Cortex of kidney (tissue), 1 donor: Measurements from ENCODE around the gene SH3PXD2A.
"Not testable (repeated sequence)": the region's sequence is repeated elsewhere in the genome, so short reads cannot be mapped to it uniquely, and the experiment has no call there.

ENCODE experiments used
- DNase-seq: peaks from one replicate; lab custom pipeline; 2025; lab: John Stamatoyannopoulos, UW

The SH3PXD2A gene

DNA sequence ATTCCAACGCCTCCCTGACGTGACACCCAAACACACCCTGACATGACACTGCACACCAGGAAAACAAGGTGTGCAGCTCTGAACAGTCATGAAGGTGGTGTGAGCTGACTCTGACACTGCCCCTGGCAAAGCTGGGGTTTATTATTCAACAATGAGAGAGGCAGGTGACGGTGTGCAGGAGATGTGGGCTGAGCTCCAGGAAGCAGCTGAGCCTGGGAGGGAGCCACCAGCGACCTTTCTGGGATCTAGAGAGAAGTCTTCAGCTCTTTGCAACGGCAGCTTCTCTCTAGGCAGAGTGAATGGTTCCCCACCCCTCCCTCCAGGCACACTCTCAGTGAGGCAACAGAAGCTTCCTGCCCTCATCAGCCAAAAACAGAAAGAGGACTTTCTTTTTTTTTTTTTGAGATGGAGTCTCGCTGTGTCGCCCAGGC, 65.6 kb downstream of the SH3PXD2A start:
- DNase-seq: no peak

DNA sequence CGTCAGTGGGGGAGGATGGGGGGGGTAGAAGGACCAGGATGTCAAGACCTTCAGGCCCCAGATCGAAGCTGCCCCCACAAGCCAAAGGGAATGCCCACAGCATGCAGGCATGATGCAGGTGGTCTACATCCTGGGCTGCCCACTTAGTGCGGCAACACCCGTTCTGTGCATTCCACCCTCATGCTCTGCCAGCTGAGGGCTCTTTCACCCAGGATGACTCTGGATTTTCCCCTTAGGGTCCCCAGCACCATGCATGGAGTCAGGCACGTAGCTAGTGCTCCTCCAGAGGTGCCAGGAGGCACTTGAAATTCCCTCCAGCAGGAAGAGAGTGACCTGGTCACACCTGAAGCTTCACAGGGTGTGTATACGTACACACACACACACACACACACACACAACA, 66.2 kb downstream of the SH3PXD2A start:
- no peak for DNase-seq

DNA sequence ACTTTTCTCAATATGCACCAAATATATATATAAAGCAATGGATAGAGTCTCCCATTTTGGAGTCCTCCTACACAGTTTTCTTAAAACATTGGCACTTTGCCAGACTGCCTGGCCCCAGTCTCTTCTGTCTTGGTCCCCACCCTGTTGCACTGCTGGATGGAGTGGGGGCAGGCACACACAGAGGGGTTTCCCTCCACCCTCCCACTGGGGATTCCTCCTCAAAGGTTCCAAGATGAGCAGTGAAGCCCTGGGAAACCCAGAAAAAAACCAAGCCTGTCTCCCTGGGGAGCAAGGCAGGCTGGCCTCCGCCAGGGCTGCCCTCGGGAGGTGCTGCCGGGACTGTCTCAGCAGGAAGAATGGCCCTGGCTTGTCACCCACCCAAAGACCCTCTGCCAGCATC, 68.0 kb downstream of the SH3PXD2A start:
- no peak for DNase-seq

DNA sequence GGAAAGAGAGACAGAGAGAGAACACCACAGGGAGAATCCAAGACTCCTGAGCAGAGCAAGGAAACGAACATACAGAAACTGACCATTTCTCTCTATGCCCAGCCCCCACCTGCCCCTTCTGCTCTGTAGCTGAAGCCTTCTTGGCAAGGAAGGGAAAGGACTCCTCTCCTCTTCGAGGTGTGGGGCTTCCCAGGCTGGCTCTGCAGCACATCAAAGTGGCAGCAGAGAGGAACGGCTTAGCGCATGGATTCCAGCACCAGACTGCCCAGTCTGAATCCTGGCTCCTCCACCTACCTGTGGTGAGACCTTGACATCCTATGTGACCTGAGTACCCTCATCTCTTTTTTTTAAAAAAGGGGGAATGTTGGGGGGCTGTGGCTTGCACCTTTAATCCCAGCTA, 69.4 kb downstream of the SH3PXD2A start:
- no peak for DNase-seq

DNA sequence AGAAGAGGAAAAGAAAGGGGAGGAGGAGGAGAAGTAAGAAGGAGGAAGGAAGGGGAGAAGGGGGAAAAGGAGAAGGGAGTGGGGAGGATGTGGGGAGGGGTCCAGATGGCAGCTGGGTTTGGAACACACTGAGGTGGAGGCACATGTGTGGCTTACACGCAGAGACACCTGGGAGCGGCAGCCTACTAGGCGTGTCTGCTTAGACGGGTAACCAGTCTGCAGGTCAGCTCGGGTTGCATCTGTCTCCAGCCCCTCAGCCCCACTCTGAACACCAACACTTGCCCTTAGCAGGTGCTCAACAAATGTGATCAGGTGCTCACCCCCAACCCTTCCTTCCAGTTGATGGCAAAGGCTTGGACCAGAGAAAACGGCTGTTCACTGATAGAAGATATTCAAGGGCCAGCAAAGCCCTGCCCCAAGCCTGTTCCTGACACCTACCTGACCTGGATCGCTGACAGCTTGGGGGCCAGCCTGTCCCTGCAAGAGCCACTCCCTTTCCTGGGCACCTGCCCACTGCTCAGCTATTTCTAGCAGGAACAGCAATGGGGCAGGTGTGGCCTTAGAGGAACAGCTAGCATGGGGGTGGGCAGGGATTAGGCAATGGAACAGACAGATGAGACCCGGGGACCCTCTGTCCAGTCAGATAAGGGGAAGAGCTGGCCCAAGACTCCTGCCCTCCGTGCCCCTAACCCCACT, 70.5 kb downstream of the SH3PXD2A start:
- DNase-seq: no peak

DNA sequence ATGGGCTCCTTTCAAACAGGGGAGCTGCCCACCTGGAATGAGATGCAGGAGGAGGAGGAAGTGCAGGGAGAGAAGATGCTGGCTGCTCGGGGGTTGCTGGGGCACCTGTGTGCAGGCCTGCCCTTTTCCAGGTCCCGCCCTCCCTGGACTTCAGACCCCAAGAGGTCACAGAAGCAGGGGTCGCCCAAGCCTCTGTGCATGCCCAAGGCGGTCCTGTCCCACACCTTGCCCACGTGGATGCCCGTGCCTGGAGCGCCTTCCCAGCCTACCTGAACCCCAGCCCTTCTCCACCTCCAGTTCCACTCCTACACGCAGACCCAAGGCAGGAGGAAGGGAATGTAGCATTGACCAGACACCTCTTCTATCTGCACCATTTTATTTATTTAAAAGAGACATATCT, 71.3 kb downstream of the SH3PXD2A start:
- no peak for DNase-seq

DNA sequence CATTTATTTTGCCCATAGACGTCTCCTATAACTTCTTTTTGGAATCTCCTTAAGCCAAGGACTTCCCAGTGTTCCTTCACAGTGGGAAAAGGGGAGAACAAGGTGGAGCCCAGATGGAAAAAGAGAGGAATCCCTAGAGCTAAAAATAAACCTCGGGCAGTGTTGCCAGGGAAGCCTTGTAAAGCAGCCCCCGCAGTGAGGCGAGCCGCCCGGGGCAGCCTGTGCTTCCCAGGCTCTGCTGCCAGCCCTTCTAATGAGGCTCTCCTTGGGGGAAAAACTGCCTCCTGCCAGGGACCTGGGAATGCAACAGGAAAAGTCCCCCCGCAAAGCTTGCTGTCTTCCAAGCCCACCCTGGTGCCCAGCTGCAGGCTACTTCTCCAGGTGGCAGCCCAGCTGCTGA, 71.7 kb downstream of the SH3PXD2A start:
- no peak for DNase-seq

DNA sequence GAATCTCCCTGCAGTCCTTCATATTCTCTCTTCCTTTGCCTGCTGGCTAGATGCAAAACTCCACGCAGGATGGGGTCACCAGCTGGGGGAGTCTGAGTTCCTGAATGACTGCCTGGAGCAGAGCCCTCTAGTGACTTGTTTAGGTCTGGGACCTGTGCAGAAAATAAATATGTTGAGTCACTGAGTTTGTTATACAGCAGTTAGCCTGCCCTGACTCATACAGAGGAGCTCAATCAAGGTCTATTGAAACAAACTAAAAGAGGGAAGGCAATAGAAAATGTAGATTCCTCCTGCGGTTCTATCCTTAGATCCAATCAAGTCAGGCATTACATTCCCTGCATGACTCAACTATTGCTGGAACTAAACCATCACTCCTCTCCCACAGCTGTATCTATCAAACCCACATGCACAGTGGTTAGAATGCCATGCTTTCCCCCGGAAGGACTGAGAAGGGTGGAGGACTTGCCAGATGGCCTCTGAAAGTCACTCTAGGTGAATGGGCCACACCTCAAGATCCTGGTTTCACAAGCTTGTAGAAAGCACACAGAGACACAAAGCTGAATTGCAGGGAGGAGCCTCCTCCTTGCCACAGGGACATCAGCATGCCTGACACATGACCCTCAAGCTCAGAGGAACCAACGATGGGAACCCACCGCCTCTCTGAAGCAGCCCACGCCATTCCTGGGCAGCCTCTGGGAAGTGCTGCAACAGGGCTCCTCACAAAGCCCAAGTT, 73.9 kb downstream of the SH3PXD2A start:
- DNase-seq: no peak

DNA sequence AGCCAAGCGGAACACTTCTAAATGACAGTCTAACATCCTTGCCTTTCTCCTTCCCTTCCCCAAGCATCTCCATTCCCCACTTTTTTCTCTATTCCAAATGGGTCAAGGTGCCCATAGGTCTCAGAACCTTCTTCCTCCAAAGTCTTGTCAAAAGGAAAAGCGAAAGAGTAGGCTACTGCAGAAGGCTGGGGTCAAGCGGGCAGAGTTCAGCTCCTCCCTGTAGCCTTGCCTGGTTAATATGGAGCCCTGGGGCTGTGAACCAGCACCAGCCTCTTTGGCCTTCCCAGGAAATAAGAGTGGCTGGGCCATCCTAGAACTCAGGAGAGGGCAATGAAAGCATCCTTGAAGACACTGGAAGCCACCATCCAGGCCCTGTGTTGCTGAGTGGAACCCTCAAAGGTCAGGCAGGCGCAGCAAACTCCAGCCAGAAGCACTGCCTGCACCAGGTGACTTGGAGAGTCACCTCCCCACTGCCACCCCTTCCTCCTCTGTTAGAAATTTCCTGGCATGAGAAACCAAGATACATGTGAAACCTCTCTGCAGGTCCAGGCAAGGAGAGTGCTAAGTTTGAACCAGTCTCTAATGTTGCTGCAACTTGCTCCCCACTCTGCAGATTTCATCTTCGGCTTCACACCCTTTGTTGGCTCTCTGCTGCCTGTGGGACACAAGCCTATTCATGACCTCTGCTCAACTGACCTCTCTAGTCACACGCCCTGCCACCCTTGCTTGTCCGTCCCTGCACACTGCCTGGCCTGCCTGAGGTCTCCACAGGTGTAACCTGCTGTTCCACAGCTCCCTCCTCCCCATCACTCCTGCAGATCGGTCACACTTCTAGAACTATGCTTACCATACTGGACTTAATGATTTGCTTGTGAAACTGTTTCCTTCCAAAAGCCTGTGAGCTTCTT, 74.9 kb downstream of the SH3PXD2A start:
- no peak for DNase-seq

DNA sequence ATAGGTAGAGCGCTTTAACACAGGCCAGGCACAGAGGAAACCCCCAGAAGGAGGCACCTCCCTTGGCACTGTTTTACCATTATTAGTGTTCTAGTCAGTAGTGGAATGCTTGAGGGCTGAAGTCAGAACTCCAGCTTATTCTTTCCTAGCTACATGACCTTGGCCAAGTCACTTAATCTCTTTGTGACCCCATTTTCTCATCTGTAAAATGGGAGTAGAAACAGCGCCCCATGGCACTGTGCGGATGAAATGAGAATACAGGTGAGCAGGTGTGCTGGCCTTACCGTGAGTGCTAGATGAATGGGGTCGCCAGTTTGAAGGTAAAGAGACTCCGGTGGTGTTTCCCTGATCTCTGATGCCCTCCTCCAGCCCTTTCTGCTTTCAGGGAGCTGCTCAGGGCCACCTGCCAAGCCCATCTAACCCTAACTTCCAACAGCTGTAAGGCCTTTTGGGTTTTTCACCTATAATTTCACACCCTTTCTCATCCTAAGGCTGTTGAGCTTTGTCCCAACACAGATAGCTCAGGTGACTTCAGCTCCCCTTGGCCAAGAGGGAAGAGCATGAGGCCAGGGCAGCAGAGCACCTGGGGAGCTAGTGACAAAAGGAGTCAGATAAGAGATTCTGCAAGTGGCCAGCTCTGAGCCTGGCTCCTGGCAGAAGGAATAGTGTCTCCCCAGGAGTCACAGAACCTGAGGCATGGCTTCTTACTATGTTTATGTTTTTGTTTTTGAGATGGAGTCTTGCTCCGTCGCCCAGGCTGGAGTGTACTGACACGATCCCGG, 76.8 kb downstream of the SH3PXD2A start:
- DNase-seq: no peak

DNA sequence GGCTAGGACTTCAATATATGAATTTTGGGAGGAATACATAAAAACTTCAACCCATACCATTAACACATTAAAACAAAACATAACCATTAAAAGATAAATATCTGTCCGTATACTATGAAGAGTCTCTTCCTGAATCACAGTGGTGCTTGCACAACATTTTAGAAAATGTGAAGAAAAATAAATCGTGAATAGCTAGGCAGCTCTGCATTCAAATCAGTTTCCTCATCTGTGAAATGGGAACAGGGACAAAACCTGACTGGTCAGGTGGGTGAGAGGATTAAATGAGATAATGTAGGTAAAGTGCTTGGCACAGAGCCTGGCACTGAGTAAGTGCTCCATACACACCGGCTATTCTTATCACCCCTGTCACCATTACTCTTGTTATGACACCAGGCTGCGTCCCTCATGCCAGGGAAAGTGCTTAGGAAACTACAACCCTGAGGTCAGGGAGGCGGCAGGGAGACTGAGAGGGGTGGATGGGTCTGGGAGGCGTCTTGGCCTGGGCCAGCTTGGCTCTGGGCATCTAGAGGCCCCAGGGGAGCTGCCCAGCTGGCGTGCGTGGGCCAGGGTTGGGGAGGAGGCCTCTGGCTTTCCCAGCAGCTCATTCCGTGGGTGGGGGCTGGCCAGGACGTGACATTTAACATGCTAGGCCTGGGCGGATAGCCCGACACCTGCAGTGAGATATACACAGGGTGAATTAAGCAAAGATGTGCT, 78.3 kb downstream of the SH3PXD2A start:
- DNase-seq: no peak

DNA sequence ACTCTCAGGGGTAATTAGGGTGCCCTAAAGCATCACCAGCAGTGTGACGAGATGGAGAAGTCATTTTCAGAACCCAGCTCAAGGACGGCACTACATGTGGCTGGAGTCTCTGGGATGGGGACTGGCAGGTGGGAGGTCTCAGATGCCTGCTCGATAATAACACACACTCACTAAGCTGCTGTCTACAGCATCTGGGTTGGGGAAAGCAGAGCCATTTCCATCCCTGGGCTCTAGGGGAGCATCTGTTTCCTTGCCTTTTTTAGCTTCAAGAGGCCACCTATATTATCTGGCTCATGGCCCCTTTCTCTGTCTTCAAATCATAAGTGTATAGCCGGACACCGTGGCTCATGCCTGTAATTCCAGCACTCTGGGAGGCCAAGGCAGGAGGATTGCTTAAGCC, 79.6 kb downstream of the SH3PXD2A start:
- DNase-seq: no peak

DNA sequence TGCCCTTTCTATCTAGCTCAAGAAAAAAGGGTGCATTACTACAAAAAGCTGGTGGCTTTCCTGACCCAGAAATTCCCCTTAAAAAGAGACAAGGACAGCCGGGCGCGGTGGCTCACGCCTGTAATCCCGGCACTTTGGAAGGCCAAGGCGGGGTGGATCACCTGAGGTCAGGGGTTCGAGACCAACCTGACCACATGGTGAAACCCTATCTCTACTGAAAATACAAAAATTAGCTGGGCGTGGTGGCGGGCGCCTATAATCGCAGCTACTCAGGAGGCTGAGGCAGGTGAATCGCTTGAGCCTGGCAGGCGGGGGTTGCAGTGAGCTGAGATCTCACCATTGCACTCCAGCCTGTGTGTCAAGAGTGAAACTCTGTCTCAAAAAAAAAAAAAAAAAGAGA, 82.5 kb downstream of the SH3PXD2A start:
- not testable (repeated sequence) for DNase-seq

DNA sequence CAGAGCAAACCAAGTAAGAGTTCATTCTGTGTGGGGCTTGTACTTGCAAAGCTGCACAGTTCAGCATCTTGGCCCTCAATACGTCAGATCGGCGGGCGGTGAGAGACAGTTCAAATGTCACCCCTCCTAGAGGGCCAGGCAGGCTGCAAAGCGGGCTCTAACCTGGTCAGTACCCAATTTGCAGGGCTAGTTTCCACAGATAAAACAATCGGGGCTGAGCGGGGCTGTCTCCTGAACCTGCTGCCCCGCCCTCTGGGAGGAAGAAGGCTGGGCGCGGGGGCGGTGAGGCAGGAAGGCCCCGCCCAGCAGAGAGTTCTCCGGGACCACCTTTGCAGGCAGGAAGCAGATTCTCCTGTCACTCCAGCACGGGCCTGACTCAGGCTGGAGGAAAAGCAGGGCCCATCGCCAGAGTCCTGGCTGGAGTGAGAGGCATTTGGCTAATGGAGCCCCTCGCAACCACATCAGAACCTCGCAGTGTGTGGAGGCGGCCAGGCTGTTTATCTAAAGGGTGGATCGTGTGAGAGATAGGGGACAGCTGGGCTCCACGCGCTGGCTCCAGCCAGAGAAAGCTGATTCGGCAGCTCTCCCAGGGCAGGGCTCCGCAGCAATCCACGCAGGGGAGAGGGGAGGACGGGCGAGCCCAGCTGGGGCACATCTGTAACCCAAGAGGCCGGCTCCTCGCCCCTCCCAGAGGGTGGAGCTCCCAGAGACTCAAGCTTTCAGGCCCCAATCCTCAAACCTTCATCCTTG, 83.1 kb downstream of the SH3PXD2A start:
- DNase-seq: no peak

DNA sequence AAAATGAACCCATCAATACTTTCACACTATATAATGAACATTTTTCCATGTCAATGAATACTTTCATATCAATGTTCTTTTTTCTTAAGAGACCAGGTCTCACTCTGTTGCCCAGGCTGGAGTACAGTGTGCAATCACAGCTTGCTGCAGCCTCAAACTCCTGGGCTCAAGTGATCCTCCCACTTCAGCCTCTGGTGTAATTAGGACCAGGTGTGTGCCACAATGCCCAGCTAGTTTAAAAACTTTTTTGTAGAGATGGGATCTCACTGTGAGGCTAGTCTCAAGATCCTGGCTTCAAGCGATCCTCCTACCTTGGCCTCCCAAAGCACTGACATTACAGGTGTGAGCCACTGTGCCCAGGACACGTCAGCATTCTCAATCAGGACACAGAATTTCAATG, 85.2 kb downstream of the SH3PXD2A start:
- DNase-seq: no peak

DNA sequence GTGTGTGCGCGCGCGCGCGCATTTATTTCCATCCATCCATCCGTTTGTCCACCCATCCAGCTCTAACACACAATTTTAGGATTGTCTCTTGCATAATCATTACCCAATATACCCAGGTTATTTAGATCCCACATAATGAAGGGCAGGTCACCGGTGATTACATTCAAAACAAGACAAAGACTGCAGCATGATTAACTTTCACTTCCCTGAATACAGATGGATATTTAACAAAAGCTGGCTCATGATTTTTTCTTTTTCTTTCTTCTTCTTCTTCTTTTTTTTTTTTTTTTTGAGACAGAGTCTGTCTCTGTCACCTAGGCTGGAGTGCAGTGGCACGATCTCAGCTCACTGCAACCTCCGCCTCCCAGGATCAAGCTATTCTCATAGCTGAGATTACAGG, 86.2 kb downstream of the SH3PXD2A start:
- DNase-seq: no peak

DNA sequence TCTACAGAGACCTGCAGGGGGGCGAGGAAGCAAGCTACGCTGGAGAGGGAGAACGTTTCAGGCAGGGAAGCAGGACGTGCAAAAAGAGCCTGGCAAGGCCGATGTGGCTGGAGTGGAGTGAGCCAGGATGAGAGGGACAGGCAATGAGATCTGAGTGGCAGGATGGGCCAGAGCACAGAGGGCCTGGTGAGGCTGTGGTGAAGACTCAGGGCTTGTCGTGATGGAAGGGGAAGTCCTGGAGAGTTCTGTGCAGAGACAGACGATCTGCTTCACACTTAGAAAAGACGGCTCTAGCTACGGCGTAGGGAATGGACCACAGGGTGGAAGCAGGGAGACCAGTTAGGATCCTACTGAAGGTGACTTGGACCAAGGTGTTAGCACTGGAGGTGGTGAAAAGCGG, 87.0 kb downstream of the SH3PXD2A start:
- DNase-seq: no peak

DNA sequence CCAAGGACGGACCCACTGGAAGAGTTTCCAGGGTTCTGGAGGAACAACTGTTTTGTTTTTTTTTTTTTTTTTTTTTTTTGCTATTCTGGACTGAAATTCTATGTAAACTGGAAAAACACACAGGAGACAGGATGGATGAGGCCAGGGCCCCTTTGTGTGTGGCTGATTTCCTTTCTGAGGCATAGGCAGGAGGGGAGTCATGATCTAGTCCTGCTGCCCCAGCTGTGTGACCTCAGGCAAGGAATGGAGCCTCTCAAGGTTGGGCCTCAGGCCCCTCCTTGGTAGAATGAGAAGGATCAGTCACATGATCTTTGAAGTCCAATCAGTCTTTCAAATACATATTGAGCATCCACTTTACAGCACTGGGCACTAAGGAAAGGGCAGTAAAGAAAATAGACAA, 87.6 kb downstream of the SH3PXD2A start:
- DNase-seq: no peak

DNA sequence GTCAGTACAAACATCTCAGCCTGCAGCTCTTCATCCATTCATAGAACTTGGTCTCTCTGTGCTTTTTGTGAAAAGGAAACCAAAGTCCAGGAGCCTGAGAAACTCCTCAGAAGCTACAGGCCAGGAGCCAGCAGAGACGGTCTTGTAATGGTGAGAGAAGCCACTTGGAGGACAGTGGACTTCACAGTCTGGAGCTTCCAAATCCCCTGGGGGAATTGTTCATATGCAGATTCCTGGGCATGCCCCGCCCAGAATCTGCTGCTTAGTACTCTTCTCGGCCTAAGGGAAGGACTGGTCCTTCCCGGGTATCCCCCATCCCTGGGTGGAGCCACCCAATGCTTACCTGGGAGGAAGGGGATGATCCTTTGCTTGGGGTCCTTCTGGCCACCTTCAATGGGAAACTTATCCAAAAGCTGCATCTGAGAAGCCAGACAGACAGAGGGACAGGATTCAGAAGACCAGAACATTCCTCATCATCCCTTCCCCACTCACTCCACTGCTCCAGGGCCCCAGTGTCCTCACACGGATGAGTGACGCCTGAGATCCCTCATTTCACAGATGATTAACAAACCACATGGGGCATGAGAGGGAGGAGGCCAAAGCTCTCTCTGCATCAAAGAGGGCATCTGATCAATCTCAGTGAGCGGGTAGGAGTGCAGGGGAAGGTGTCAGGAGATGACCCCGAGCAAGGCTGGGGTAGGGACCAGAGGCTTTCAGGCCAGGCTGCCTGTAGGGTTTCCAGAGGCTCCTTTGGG, 88.4 kb downstream of the SH3PXD2A start:
- DNase-seq: no peak

DNA sequence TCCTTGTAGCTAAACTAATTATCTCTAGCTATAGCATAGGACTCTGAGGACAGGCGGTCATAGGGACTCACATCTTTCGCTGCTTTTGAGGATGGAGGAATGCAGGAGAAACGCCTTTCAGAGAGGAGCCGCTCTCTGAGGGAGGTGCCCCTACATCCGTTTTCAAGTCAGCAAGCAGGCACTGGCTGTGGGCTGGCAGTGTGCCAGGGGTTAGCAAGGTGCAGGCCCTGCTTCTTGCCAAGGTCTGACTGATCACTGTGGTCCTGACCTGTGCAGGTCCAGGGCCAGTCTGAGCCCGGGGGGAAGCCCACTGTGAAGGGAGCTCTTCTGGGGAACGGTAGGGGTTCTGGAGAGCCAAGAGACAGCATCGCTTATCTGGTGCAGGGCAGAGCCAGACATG, 89.4 kb downstream of the SH3PXD2A start:
- no peak for DNase-seq
